GM23248 (cell line): ENCODE data around the gene RAB11A. TPM values are rescaled to one million over a fixed set of nuclear protein-coding genes. Genes with fewer than 3 reads are reported as not detected.

Experiments
- DNase-seq: peaks from one replicate; pipeline ENCODE4 v3.0.0-alpha.2; 2015
- H2AFZ ChIP-seq: fragments of 200-600 bp; sonication (generic); 2 replicates; pipeline ENCODE4 v1.6.1; 2016; ENCODE audit warnings: antibody characterized with exemption
- H3F3A ChIP-seq: fragments of 200-600 bp; sonication (generic); 2 replicates; pipeline ENCODE4 v1.6.1; 2016; ENCODE audit warnings: mild to moderate bottlenecking, antibody characterized with exemption, mixed run types; ENCODE audit not compliant: insufficient read depth
- H3K27ac ChIP-seq: fragments of 200-600 bp; sonication (generic); 2 replicates; pipeline ENCODE4 v1.5.1; 2016; ENCODE audit warnings: mild to moderate bottlenecking
- H3K27me3 ChIP-seq: fragments of 200-600 bp; sonication (generic); replicated peaks from 2 replicates; pipeline ENCODE4 v1.6.1; 2016; ENCODE audit warnings: mild to moderate bottlenecking; ENCODE audit not compliant: insufficient read depth
- H3K36me3 ChIP-seq: fragments of 200-600 bp; sonication (generic); 2 replicates; pipeline ENCODE4 v1.6.1; 2016; ENCODE audit warnings: low read depth, mild to moderate bottlenecking
- H3K4me1 ChIP-seq: fragments of 200-600 bp; sonication (generic); 2 replicates; pipeline ENCODE4 v1.6.1; 2016; ENCODE audit warnings: mild to moderate bottlenecking; ENCODE audit not compliant: insufficient read depth
- H3K4me2 ChIP-seq: fragments of 200-600 bp; sonication (generic); one replicate; pipeline ENCODE4 v1.6.1; 2016; ENCODE audit warnings: mild to moderate bottlenecking; ENCODE audit not compliant: unreplicated experiment
- H3K4me3 ChIP-seq: fragments of 200-600 bp; sonication (generic); 2 replicates; pipeline ENCODE4 v1.5.1; 2016; ENCODE audit warnings: mild to moderate bottlenecking
- H3K79me2 ChIP-seq: fragments of 200-600 bp; sonication (generic); 2 replicates; pipeline ENCODE4 v1.6.1; 2016; ENCODE audit warnings: mild to moderate bottlenecking; ENCODE audit not compliant: insufficient read depth
- H3K9ac ChIP-seq: fragments of 200-600 bp; sonication (generic); 2 replicates; pipeline ENCODE4 v1.6.1; 2016; ENCODE audit warnings: mild to moderate bottlenecking
- H3K9me2 ChIP-seq: fragments of 200-600 bp; sonication (generic); 2 replicates; pipeline ENCODE4 v1.6.1; 2016; ENCODE audit warnings: mixed run types, mild to moderate bottlenecking, moderate library complexity; ENCODE audit not compliant: insufficient read depth
- H3K9me3 ChIP-seq: fragments of 200-600 bp; sonication (generic); one replicate; pipeline ENCODE4 v1.6.1; 2017; ENCODE audit warnings: low read depth
- H4K20me1 ChIP-seq: fragments of 200-600 bp; sonication (generic); 2 replicates; pipeline ENCODE4 v1.6.0; 2016; ENCODE audit not compliant: insufficient read depth
- EZH2 ChIP-seq: fragments of 200-600 bp; sonication (generic); IDR thresholded peaks from 2 replicates; pipeline ENCODE4 v1.6.1; 2018; ENCODE audit warnings: antibody characterized with exemption, mild to moderate bottlenecking; ENCODE audit not compliant: insufficient read depth, poor library complexity, severe bottlenecking
- EZH2phosphoT487 ChIP-seq: fragments of 200-600 bp; sonication (generic); IDR thresholded peaks from 2 replicates; pipeline ENCODE4 v1.6.1; 2018; ENCODE audit warnings: antibody characterized with exemption, moderate library complexity, mild to moderate bottlenecking, low read depth; ENCODE audit not compliant: insufficient read depth
- WGBS, 2 experiments: methylation state at CpG; one replicate each; pipeline ENCODE4 v1.1.6; 2015 to 2017; ENCODE audit warnings: low lambda C conversion rate in 2 of 2, low coverage in 1 of 2; ENCODE audit errors: missing lambda C conversion rate in 2 of 2; 5-methylcytosine and 5-hydroxymethylcytosine counted together
- in situ Hi-C: fragments of 300-500 bp; cut with MboI; formaldehyde crosslinking; loops from 2 replicates; pipeline ENCODE4 v1.15.0; 2020
- polyA plus RNA-seq: library from polyadenylated mRNA; unstranded; fragments of >200 nt; fragmentation: Nextera tagmentation; extraction: Ambion mirVana; gene quantifications from 2 replicates; pipeline ENCODE4 v1.2.1, GENCODE V29; 2016
- total RNA-seq: library from RNA; depleted of rRNA; stranded (reverse); fragments of >200 nt; shearing (Covaris generic); gene quantifications from 2 replicates; pipeline ENCODE4 v1.2.3, GENCODE V29; 2014

Gene RAB11A
- total and polyA plus RNA-seq, 2 experiments from 2014 or later, result 148 to 262 TPM

DNA sequence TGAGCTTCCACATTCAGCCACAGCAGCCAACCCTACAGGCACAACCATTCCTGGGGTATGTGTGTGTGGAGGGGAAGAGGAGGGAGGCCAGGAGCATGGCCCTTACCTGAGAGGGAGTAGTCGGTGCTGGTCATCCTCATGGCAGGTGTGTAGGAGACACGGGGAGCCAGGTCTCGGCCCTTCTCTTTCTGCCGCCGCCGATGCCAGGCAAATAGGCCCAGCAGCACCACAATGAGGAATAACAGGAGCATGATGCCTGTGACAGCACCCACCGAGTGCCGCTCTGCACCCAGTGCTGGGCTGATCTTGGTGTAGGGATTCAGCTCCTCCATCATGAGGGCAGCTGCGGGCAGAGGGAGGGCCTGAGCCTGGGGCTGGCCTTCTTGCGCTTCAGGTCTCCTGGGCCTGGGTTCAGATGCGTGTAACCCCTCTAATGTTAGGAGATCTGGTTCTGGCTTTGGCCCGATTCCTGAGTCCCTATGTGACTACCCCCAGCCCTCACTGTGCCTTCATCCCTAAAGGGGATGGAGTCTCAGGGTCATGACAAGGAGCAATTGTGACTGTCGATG is 44.4 kb downstream of the RAB11A start:
- Histone ChIP-seq H4K20me1 (no peaks in the 10 kb centered on the region), H3K79me2 (no peaks in the 10 kb centered on the region), H3K27ac (no peak overlapping the region), H3K4me2 (no peak overlapping the region), H3K9me2 (no peaks in the 10 kb centered on the region), H3K4me1 (peaks cover 3% of the 10 kb centered on the region), H3K9ac (no peak overlapping the region), H3K4me3 (no peak overlapping the region), H3K36me3 (no peaks in the 10 kb centered on the region), H3K9me3 (no peaks in the 10 kb centered on the region), H2AFZ (no peak overlapping the region), H3K27me3 (no peaks in the 10 kb centered on the region), H3F3A (no peaks in the 10 kb centered on the region; the same call in 1 of the 2 replicates)
- TF ChIP-seq EZH2 (no peak), EZH2phosphoT487 (no peak)
- 87 to 92% methylated on average over 12 to 13 of the region's 13 CpGs for WGBS, 2 experiments
- DNase-seq, result no peak
- in situ Hi-C loops, result no loop called here

DNA sequence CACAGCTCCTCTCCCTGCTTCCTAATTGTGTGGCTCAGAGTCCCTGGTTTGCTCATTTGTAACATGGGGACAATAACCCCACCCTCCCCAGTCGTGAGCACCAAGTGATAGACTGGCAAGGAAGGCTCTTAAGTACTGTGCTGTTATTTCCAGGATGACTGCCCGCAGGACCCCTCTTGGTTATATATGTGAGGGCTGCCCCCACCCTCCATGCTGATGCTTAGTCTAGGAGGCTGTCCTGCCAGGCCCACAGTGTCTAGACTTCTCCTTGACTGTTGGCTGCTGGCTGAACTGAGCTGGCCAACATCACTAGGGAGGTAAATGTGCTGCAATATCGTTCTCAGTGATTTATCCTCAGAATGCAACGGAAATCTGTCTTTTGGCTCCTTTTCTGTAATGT is 45.1 kb downstream of the RAB11A start:
- Histone ChIP-seq H3K79me2 (no peaks in the 10 kb centered on the region), H3K27me3 (no peaks in the 10 kb centered on the region), H3K4me1 (peaks cover 3% of the 10 kb centered on the region), H3K9ac (no peak overlapping the region), H2AFZ (no peak overlapping the region), H3F3A (no peaks in the 10 kb centered on the region; the same call in 1 of the 2 replicates), H3K9me3 (no peaks in the 10 kb centered on the region), H3K4me3 (no peak overlapping the region), H3K4me2 (no peak overlapping the region), H4K20me1 (no peaks in the 10 kb centered on the region), H3K36me3 (no peaks in the 10 kb centered on the region), H3K27ac (no peak overlapping the region), H3K9me2 (no peaks in the 10 kb centered on the region)
- DNase-seq, result peak; percentile 8
- WGBS, 2 experiments, result 38 to 45% methylated on average over 4 of the region's 4 CpGs
- in situ Hi-C loops, result no loop called here
- TF ChIP-seq EZH2phosphoT487 (no peak), EZH2 (no peak)

DNA sequence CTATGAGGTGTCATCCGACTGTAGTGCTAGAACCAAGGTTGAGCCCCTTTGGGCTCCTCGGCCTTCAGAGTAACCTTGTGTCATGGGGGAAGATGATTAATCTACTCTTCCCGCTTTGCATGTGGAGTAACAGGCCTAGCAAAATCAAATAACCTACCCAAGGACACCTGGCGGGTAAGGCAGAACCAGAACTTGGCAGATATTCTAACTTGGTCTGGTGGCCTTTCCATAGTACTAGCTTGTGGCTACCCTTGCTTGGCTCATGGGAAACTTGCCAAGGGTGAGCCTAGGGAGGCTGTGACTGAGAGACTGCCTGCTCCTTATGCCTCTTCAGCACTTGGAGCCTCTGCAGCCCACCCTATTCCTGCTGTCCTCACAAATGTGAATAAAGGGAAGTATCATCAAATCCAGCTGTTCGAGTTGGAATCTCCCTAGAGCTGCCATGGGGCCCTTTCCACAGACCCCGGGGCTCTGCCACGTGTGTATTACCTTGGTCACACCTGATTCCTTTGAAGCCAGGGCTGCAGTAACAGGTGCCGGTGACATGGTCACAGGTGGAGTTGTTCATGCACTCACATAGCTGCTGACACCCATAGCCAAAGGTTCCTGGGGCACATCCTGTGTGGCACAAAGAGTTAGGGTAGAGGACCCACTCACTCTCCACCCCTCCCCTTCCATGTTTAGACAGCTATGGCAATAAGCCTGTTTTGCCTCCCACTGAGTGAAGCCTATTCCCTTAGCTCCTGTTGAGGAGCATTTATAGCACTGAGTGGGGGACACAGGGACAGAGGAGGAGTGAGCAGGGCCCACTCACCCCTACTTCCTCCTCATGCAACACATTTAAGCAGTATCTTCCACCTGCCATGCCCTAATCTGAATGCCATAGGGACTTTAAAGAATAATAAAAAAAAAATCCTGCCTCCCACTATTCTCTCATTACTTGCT is 46.0 kb downstream of the RAB11A start:
- in situ Hi-C loops, result no loop called here
- WGBS, 2 experiments, result 62 to 66% methylated on average over 8 of the region's 8 CpGs
- TF ChIP-seq EZH2, result no peak
- TF ChIP-seq EZH2phosphoT487, result no peak

DNA sequence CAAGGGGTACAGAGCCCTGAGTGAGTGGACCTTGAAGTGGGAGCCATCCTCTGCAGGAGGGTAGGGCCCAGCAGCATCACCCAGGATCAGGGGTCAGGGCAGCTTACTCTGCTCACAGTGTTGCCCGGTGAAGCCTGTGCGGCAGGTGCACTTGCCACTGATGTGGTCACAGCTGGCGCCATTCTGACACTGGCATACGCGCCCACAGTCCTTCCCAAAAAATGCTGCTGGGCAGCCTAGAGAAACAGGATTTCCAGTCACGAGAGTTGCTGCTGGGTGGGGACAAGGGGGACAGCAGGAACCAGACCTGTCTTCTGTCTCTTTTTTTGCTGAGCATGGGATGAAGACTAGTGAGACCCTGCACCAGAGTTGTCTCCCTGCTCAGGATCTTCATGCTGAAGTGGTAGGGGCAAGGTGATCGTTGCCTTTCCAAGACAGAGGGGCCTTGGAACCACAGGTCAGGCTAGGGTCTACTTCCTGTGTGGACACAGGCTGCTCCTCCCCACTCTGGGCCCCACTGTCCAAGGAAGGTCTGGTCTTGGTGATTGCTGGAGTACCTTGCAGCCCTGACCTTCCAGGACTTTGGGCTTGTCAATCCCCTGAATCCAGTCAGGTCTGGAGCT is 46.9 kb downstream of the RAB11A start:
- peaks cover 13% of the 10 kb centered on the region for H3K4me1 ChIP-seq
- in situ Hi-C loops, result no loop called here
- no peaks in the 10 kb centered on the region for H4K20me1 ChIP-seq
- H3K79me2 ChIP-seq, result no peaks in the 10 kb centered on the region
- DNase-seq, result no peak
- no peak overlapping the region for H3K4me2 ChIP-seq
- WGBS, 2 experiments, result 57 to 60% methylated on average over 7 of the region's 7 CpGs
- H3K9me3 ChIP-seq, result no peaks in the 10 kb centered on the region
- no peaks in the 10 kb centered on the region for H3K36me3 ChIP-seq
- H3K27me3 ChIP-seq, result no peaks in the 10 kb centered on the region
- TF ChIP-seq EZH2phosphoT487 (no peak), EZH2 (no peak)
- H3K9ac ChIP-seq, result no peak overlapping the region
- no peak overlapping the region for H2AFZ ChIP-seq
- H3K27ac ChIP-seq, result no peak overlapping the region
- no peaks in the 10 kb centered on the region; the same call in 1 of the 2 replicates for H3F3A ChIP-seq
- no peak overlapping the region for H3K4me3 ChIP-seq
- no peaks in the 10 kb centered on the region for H3K9me2 ChIP-seq

More for the DNA sequence above, 46.0 kb downstream of the RAB11A start:
- no peak overlapping the region for H3K9ac ChIP-seq
- H3K9me2 ChIP-seq, result no peaks in the 10 kb centered on the region
- H3K27ac ChIP-seq, result no peak overlapping the region
- no peak for DNase-seq
- H3K4me1 ChIP-seq, result peaks cover 4% of the 10 kb centered on the region
- H3K27me3 ChIP-seq, result no peaks in the 10 kb centered on the region
- H4K20me1 ChIP-seq, result no peaks in the 10 kb centered on the region
- no peaks in the 10 kb centered on the region for H3K79me2 ChIP-seq
- H3K4me2 ChIP-seq, result no peak overlapping the region
- H3K9me3 ChIP-seq, result no peaks in the 10 kb centered on the region
- no peaks in the 10 kb centered on the region for H3K36me3 ChIP-seq
- no peaks in the 10 kb centered on the region; the same call in 1 of the 2 replicates for H3F3A ChIP-seq
- H2AFZ ChIP-seq, result no peak overlapping the region
- H3K4me3 ChIP-seq, result no peak overlapping the region
